DND-41 (cell line): ENCODE measurements around the gene FGR.

ENCODE experiments used
- EZH2 ChIP-seq: IDR thresholded peaks from 3 replicates; pipeline ENCODE4 v1.6.1; 2012; ENCODE audit warnings: borderline replicate concordance, low read depth, mild to moderate bottlenecking, moderate library complexity, low read length, inconsistent platforms; ENCODE audit not compliant: severe bottlenecking
- TF ChIP-seq, protein P1 (sequence below): IDR thresholded peaks from 2 replicates; pipeline ENCODE4 v1.5.1; 2012; ENCODE audit warnings: borderline replicate concordance, low read length, moderate library complexity, mild to moderate bottlenecking; ENCODE audit not compliant: poor library complexity, severe bottlenecking; ENCODE audit errors: extremely low read depth

DNA sequence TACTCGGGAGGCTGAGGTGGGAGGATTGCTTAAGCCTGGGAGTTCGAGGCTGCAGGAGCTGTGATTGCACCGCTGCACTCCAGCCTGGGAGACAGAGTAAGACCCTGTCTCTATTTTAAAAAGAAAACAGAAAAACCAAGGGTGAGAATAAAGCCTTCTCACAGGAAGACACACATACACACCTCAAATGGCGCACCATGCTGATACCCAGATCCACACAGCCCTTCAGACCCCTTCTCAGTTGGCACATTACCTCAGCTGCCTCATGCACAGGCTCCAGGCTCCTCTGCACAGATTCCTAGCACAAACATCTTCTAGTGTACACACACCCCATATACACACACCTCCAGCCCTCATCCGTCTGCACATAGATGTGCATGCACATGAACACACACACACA, 7.9 kb downstream of the FGR start:
- no peak for TF ChIP-seq EZH2
- TF ChIP-seq, protein P1, sequence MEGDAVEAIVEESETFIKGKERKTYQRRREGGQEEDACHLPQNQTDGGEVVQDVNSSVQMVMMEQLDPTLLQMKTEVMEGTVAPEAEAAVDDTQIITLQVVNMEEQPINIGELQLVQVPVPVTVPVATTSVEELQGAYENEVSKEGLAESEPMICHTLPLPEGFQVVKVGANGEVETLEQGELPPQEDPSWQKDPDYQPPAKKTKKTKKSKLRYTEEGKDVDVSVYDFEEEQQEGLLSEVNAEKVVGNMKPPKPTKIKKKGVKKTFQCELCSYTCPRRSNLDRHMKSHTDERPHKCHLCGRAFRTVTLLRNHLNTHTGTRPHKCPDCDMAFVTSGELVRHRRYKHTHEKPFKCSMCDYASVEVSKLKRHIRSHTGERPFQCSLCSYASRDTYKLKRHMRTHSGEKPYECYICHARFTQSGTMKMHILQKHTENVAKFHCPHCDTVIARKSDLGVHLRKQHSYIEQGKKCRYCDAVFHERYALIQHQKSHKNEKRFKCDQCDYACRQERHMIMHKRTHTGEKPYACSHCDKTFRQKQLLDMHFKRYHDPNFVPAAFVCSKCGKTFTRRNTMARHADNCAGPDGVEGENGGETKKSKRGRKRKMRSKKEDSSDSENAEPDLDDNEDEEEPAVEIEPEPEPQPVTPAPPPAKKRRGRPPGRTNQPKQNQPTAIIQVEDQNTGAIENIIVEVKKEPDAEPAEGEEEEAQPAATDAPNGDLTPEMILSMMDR: no peak
